ENCODE results near the gene DENND4C.
"Not testable (repeated sequence)": the region's sequence is repeated elsewhere in the genome, so short reads cannot be mapped to it uniquely, and the experiment has no call there.

DENND4C gene

DNA sequence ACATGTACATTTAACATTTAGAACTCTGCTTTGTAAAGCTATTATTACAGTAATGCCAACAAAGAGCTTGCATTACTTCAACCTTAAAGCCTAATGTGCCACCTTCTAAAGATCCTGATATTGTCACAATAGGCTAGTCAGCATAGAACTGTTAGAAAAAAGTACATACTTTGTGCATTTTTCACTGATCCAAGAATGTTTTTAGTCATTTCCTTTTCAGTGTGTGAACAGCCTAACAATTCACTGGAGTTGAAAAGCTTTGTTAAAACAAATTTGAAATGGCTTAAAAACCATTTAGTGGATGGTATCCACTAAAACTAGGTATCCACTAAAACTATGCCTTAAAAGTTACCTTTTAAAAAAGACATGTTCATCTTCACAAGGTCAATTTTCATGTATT is 145.0 kb downstream of the DENND4C start:
- DNase-seq (ENCODE audit: low read depth): no peak

DNA sequence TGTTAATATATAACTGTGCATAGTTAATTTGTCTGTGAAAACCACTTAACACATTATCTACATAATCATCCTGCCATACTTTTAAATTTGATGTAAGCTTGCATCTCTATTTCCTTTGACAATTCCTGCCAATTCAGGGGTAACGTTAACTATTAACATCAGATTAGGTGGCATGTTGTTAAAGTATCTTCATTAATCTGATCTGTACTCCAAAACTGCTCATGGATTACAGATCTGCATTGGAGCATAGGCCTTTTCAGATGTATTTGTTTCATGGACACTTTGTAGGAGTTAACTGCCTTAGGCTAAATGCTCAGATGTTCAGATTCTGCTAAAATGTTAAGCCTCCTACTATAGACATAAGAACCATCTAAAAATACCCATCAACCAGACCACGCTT is 146.4 kb downstream of the DENND4C start:
- DNase-seq (ENCODE audit: low read depth): no peak

DNA sequence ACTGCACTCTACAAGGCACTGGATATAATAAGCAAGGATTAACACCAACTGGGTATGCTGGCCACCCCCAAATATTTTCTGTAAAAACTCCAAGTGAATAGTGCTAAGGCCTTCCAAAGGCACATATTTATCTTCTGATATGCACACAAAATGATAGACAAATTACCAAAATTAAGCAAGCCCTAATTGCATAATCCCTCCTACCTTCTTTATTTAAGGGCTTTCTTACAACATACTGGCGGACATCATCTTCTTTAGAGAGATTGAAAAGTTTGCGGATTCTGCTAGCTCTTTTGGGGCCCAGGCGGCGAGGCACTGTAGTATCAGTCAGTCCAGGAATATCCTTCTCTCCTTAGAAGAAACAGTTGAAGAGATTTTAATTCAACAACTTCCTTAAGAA is 147.7 kb downstream of the DENND4C start:
- DNase-seq (ENCODE audit: low read depth): no peak

DNA sequence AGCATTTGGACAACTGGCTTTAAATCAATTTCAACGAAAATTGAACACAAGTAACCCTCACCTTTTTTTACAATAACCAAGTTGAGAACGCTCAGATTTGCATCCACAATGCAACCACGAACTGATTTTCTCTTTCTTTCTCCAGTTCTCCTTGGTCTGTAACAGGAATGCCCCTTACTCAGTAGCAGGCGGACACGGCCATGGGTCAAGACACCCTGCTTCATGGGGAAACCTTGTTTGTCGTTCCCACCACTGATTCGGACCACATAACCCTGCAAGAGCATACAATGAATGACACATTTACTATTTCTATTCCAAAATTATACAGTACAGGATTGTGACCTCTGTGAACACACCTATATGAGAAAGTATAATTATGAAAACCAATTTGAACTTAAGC is 148.2 kb downstream of the DENND4C start:
- DNase-seq (ENCODE audit: low read depth): no peak

DNA sequence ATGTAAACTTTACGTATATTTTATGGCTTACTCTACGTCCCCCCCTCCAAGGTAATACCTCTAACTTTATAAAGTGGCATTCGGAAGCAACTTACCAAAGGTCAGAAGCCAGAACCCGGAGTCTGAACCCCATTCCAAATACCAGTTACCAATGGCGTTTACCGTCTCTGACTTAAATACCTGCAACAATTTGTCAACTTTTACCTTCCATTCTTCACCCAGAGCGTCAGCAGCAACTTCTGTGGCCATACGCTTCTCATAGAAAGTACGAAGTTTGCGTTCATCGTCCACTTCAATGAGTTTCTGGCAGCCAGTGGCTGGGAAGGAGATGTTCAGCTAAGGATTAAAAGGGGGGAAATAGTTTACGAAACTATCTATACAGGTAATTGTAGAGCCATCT is 148.8 kb downstream of the DENND4C start:
- no peak for DNase-seq (ENCODE audit: low read depth)

DNA sequence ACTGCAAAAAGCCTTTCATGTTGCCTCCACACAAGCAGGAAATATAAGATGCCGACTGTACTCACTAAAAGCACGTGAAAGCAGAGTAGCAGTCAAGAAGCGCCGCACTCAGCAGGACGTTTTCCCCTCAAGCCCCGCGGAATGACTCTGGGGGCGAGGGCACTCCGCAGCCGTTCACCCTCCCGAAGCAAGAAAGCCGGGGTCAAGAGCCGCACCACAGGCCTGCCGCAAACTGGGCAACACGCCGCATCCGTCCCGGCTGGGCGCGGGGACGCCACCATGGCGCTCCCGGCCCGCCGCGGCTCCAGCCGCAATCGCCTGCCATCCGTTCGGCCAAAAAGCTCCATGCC is 149.2 kb downstream of the DENND4C start:
- no peak for DNase-seq (ENCODE audit: low read depth)

DNA sequence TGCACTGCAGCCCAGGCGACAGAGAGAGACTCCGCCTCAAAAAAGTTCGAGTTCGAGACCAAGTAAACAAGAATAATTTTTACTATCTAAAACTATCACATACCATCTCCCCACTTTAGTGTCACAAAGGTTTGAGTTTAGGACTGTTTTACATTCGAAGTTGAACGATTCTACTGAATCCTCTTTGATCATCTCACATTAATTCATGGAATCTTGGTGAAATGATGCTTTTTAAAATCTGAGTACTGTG is 150.3 kb downstream of the DENND4C start:
- DNase-seq (ENCODE audit: low read depth): no peak

DNA sequence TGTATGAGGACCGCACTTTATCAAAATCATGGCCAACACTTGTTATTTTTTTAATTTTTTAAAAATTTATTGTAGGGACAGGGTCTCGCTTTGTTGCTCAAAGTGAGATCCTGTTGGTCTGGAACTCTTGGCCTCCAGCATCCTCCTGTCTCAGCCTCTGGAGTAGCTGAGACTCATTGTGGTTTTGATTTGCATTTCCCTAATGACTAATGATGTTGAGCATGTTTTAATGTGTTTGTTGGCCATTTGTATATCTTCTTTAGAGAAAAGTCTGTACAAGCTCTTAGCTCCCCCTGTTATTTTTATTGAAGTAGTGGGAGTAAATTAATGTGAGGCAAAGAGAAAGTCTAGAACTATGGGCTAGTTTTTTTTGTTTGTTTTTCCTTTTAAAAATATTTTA is 151.2 kb downstream of the DENND4C start:
- DNase-seq (ENCODE audit: low read depth): no peak

DNA sequence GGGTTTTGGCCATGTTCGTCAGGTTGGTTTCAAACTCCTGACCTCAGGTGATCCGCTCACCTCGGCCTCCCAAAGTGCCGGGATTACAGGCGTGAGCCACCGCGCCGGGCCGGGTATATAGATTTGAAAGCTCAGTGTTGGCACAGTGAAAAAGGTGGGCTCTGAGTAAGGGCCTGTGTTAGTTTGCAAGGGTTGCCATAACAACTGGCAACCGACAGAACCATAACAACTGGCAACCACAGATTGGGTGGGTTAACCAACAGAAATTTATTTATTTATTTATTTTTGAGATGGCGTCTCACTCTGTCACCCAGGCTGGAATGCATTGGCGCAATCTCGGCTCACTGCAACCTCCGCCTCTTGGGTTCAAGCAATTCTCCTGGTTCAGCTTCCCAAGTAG is 154.7 kb downstream of the DENND4C start:
- not testable (repeated sequence) for DNase-seq (ENCODE audit: low read depth)

DNA sequence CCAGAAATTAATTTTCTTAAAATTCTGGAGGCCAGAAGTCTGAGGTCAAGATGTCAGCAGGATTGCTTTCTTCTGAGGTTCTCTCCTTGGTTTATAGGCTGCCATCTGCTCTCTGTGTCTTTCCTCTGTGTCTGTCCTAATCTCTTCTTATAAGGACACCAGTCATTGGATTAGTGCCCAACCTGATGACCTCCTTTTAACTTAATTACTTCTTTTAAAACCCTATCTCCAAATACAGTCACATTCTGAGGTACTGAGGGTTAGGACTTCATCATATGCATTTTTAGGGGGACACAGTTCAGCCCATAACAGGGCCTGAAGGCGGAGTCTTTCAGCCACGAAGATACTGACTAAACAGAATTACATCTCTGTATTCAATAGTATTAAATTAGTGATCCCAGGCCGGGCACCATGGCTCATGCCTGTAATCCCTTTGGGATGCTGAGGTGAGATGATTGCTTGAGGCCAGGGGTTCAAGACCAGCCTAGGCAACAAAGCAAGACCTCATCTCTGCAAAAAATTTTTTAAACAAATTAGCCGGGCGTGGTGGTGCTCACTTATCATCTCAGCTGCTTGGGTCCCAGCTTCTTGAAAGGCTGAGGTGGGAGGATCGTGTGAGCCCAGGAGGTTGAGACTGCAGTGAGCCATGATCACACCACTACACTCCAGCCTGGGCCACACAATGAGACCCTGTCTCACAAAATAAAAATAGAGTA is 155.5 kb downstream of the DENND4C start:
- DNase-seq (ENCODE audit: low read depth): no peak

DNA sequence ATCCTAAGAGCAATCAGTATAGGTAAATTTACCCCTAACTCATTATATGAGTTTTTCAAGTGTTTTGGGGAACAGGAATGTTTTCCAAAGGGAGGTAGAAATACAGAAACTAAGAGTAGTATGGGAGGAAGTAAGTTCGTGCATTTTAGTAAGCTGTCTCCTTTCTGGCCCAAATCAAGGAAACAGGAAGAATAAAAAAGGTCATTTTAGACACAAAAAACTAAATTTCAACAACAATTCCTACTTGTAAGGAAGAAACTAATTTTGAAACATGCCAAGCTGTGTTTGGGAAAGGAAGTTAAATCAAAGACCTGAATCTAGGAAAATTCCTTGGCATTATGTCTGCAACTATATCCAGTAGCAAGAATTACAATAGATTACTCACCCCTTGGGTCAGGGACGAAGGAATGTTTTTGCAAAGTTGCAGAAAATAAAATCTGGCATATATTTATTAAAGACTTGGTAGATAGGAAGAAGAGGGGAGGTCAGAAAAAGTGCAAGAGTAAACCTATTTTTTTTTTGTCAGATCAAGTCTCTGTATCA is 156.1 kb downstream of the DENND4C start:
- no peak for DNase-seq (ENCODE audit: low read depth)

DNA sequence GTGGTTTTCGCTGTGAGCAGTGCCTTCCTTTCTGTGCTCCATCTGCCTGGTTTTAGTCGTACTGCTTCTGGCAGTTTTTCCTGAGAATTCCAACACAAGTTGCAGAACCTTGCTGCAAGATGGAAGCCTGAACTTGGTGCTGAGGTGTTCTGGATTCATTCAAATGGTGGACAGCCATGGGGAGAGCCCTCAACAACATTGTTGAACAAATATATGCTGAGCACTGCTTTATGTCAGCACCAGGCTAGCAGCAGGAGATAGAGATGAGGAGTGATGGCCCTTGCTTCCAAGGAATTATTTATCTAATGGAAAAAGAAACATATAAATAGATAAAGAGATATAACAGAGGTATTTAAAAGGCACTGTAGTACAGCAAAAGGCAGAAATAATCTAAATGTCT is 156.8 kb downstream of the DENND4C start:
- no peak for DNase-seq (ENCODE audit: low read depth)

DNA sequence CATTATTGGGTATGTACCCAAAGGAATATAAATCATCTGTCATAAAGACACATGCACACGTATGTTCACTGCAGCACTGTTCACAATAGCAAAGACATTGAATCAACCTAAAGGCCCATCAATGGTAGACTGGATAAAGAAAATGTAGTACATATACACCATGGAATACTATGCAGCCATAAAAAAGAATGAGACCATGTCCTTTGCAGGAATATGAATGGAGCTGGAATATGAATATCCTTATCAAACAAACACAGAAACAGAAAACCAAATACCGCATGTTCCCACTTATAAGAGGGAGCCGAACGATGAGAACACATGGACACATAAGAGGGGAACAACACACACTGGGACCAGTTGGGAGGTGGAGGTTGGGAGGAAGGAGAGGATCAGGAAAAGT is 159.0 kb downstream of the DENND4C start:
- not testable (repeated sequence) for DNase-seq (ENCODE audit: low read depth)

DNA sequence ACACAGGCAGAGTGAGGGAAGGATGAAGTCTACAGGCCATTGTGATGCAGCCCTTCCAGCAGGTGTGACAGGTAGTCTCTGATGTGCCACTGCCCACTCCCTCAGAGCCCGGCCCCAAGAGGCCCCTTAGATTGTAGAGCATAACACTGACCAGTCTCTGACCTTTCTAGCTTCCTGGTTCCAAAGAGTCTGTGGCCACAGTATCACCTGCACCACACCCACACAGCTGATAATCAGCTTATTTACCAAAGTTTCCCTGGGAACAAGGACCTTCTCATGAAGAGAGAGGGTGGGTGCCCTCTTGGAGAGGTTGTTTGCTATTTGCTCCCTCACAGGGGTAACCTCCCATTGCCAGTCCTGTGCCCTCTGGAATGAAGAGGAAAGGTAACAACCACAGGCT is 167.4 kb downstream of the DENND4C start:
- DNase-seq (ENCODE audit: low read depth): no peak

DNA sequence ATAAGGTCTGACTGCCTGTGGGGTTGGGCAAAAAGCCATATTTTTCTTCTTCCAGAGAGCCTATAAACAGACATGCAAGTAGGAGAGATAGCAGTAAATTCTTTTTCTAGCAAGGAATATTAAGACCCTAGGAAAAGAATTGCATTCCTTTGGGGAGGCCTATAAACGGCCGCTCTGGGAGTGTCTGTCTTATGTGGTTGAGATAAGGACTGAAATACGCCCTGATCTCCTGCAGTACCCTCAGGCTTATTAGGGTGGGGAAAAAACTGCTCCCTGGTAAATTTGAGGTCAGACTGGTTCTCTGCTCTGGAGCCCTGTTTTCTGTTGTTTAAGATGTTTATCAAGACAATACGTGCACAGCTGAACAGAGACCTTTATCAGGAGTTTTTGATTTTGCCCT is 172.7 kb downstream of the DENND4C start:
- DNase-seq (ENCODE audit: low read depth): not testable (repeated sequence)

DNA sequence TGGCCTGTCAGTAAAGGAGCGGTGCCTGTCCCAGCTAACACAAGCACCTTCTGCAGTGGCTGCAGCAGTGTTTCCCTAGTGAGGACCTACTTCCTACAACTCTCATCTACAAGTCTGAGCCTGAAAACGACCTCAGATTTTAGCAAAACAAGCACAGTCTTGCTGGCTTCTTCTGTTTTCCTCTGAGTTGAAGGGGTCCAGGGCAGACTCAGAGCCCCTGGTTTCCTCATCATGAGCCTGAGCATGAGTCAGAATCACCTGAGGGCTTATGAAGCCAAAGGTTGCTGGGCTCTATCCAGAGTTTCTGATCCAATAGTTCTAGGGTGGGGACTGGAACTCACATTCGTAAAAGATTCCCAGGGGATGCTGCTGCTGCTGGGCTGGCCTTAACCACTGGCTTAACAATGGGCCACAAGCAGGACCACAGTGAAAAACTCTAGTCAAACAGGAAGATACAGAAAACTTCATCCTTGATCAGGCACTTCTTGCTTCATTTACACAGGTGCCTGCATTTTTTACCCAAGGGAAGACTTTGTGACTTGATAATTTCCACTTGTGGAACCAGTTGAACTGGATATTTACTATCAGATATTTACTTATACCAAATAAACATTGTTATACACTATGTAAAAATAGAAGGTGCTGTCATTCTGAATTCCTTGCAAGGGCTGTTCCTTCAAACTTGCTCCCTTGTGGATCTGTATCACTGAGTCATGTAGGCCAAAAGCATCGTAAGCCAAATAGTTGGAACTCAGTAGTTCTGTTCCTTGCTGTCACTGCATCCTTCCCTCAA is 174.0 kb downstream of the DENND4C start:
- no peak for DNase-seq (ENCODE audit: low read depth)

DNA sequence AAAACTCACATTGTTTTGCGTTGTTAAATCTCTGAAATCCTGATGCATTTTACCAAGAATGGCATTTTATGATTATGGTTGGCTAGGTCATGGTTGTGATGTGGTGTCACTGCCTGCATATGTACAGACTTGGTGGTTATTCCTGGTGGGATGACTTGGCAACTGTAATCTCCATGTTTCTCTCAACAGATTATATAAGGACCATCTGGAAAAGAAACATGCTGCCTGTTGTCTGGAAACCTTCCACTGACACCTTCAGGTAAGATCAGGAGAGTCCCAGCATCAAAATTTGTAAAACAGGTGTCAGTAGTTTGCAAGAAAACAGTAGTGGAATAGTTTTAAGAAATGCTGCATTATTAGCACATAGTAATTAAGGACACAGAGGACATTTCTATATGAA is 175.3 kb downstream of the DENND4C start:
- no peak for DNase-seq (ENCODE audit: low read depth)

DNA sequence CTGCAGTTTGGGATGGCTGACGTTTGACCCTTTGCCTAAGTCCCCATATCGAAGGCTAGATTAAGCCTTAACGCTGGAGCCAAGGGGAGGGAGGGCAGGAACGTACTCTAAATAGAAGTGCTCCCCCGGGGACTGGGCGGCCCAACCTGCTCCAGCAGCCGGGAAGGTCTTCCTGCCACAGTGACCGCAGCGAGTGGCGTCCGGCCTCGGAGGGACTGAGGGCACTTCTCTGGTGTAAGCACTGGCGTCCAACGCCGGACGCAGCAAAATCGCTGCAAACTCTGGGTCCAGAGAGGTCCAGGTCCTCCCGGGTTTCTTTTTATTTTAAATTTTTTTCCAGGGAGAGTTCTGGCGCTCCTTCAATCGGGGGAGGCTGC is 177.8 kb downstream of the DENND4C start:
- no peak for DNase-seq (ENCODE audit: low read depth)

DNA sequence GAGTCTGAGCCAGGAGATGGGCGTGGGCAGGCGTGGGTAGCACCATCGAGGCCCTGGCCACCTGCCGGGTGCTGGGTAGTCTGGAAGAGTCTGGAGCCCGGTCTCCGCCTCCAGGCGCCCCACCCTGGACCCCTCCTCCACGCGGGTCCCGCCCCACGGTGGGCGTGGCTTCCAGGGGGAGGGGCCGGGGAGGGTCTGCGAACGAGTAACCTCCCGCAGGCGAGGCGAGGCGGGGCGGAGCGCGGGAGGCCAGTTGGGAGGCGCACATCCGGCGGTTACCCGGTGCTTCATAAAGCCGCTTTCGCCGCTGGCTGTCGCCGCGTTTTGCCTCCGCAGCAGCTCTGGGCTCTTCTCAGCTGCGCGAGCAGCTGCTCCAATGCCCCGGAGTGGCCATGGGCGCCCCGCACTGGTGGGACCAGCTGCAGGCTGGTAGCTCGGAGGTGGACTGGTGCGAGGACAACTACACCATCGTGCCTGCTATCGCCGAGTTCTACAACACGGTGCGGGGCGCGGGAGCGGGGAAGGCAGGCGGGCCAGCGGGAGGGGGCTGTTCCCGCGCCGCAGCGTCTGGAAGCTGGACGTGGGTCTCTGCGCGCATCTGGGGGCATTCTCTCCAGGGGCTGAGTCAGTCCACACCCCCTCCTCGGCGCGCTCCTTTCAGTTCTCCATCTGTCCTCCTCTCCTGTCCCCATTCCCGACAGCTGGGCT is 178.4 kb downstream of the DENND4C start, which contains the start of gene ACER2:
Gene ACER2 (plus strand): TSS at position 317 of the 708 bp plus-strand sequence. CDS start 76 bp downstream, at position 393.
- DNase-seq (ENCODE audit: low read depth): peak; percentile 52

DNA sequence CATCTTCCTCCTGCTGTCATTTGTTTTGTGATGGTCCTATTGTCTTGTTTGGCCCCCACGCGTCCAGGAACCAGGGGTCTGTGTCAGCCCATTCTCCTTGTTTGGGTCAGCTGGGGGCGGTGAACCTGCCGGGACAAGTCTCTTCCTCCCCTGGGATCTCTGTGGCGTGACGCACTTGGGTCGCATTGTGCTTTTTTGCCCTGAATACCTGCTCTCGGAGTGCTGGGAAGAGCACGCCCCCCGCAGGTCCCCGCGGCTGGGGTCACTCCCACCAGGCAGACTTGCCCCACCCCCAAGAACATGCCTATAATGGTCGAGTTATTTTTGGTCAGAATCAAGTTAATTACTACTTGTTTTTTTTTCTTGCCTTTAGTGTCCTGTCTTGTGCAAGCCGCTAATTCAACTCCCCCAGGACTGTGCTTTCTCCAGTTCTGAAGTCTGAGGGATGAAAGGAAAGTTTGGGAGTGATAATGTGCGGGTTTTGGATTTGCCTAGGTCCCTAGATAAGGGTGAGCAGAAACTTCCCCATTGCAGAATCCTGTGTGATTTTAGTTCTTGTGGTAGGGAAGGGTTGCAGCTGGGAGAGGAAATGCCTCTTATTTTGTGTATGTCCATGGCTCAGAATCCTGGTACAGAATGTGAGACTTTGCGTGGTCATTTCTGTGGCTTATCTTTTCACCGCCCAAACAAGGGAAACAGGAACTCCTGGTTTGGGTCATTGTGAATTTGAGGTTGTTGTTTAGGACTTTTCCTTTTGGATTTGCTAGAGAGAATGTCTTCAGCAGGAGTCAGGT is 179.1 kb downstream of the DENND4C start:
- no peak for DNase-seq (ENCODE audit: low read depth)

DNA sequence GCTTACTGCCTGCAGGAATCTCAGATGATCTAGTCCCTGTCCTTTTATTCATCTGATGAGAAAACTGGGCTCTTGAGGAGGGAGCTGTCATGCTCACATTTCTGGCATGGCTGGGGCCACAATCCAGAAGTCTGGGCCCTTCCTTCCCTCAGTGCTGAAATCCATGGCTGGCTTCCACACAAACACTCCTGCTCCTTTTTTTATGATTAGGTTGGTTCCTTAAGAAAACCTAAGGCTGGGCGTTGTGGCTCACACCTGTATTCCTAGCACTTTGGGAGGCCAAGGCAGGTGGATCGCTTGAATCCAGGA is 179.7 kb downstream of the DENND4C start:
- DNase-seq (ENCODE audit: low read depth): no peak

DNA sequence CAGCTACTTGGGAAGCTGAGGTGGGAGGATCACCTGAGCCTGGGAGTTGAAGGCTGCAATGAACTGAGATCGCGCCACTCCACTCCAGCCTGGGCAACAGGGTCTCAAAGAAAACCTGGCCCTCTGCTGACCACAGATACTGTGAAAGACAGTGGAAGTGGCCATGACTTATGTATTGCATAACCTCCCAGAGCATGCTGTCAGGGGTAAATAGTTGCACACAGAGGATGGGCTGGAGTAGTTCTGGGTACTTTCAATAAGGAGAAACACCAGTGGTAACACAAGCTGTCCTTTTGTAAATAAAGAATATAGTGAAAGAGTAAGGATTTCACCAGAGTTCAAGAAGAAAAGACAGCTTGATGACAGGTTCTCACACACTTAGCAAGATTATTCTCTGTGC is 180.1 kb downstream of the DENND4C start:
- no peak for DNase-seq (ENCODE audit: low read depth)

DNA sequence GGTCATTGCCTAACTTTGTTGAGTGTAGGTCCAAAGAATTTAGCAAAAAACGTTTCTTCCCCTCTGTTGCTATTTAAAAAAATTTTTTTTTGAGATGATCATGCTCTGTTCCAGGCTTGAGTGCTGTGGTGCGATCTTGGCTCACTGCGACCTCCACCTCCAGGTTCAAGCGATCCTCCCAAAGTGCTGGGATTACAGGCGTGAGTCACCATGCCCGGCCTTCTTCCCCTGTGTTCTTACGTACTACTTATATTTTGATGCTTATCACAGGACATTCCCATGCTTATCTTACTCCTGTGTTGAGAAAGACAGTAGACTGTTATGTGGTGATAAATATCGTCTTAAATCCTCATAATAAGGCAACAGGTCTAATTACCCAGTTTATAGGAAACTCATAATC is 180.8 kb downstream of the DENND4C start:
- no peak for DNase-seq (ENCODE audit: low read depth)

Data from CMK (cell line).